Measurements from ENCODE around the gene TREML1. TPM values are rescaled to one million over a fixed set of nuclear protein-coding genes. Genes with fewer than 3 reads are reported as not detected.

Gene TREML1
- total and polyA plus RNA-seq, 2 of the 8 experiments (the other 6 are each of a cell fraction or from before 2014, with no cell fraction given) = 0.08 TPM; not detected in 1

DNA sequence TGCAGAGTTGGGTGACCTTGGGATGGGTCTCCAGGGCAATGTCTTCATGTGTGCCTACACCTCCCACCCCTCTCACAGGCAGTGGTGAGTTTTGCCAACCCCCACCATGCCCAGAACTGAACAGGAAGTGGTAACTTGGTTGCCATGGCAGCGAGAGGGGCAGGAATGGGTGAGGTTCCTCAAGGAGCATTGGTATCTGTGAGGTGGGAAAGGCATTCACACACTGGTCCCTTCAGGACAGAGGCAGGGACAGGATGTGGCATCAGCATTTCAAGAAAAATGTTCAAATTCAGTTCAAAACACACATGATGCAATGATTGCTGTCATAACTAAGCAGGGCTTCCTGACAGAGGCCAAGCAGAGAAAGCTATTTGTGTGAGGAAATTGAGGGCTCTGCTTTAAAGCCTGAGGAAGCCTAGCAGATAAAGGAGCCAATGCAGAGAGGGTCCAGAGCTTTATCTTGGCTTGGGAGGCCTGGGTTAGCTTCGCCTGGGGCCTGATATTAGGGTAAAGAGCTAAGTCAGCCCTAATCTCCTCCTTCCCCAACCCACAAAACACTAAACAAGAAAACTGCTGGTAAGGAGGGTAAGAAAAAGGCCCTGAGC, 46.3 kb upstream of the TREML1 start (continued):
- no peak for TF ChIP-seq TBP (IDR thresholded peaks at IDR 0.05; ENCODE audit: low read depth, low read length)
- no peak for TF ChIP-seq CBX8 (IDR thresholded peaks at IDR 0.05; ENCODE audit: borderline replicate concordance, low read depth, low read length)
